Measurements from ENCODE around the gene ASPRV1.

ASPRV1 gene

GRCh38 chr2:69992310-69993047 is 31.0 kb upstream of the ASPRV1 start:
- Mint-ChIP-seq H3K27ac (no peak overlapping the region), H3K4me3 (no peak overlapping the region), H3K27me3 (ENCODE audit: low read depth, poor library complexity) (no peaks in the 10 kb centered on the region), H3K9me3 (no peaks in the 10 kb centered on the region), H3K4me1 (peaks cover 18% of the 10 kb centered on the region), H3K36me3 (ENCODE audit: low read depth) (peaks cover 24% of the 10 kb centered on the region)
- TF ChIP-seq CTCF (IDR thresholded peaks at IDR 0.05), result no peak
- DNase-seq, result no peak

GRCh38 chr2:69989441-69990105 is 28.1 kb upstream of the ASPRV1 start:
- no peaks in the 10 kb centered on the region for H3K27me3 Mint-ChIP-seq (ENCODE audit: low read depth, poor library complexity)
- peaks cover 14% of the 10 kb centered on the region for H3K36me3 Mint-ChIP-seq (ENCODE audit: low read depth)
- peaks cover 13% of the 10 kb centered on the region for H3K4me1 Mint-ChIP-seq
- H3K4me3 Mint-ChIP-seq, result no peak overlapping the region
- DNase-seq, result no peak
- H3K9me3 Mint-ChIP-seq, result peaks cover 5% of the 10 kb centered on the region
- no peak for TF ChIP-seq CTCF (IDR thresholded peaks at IDR 0.05)
- no peak overlapping the region for H3K27ac Mint-ChIP-seq

GRCh38 chr2:69989009-69989408 is 27.6 kb upstream of the ASPRV1 start:
- H3K27ac Mint-ChIP-seq, result peak overlapping the region; percentile 31
- TF ChIP-seq CTCF (IDR thresholded peaks at IDR 0.05), result no peak
- H3K4me1 Mint-ChIP-seq, result peaks cover 13% of the 10 kb centered on the region
- no peak for DNase-seq
- no peak overlapping the region for H3K4me3 Mint-ChIP-seq
- no peaks in the 10 kb centered on the region for H3K27me3 Mint-ChIP-seq (ENCODE audit: low read depth, poor library complexity)
- peaks cover 5% of the 10 kb centered on the region for H3K9me3 Mint-ChIP-seq
- H3K36me3 Mint-ChIP-seq (ENCODE audit: low read depth), result peaks cover 10% of the 10 kb centered on the region

GRCh38 chr2:69988086-69988635 is 26.7 kb upstream of the ASPRV1 start:
- TF ChIP-seq CTCF (IDR thresholded peaks at IDR 0.05), result no peak
- no peaks in the 10 kb centered on the region for H3K27me3 Mint-ChIP-seq (ENCODE audit: low read depth, poor library complexity)

GRCh38 chr2:69986691-69987090 is 25.3 kb upstream of the ASPRV1 start:
- Mint-ChIP-seq H3K27me3 (ENCODE audit: low read depth, poor library complexity) (no peaks in the 10 kb centered on the region), H3K9me3 (peaks cover 5% of the 10 kb centered on the region), H3K4me1 (peaks cover 13% of the 10 kb centered on the region), H3K4me3 (no peak overlapping the region), H3K36me3 (ENCODE audit: low read depth) (no peaks in the 10 kb centered on the region), H3K27ac (no peak overlapping the region)
- no peak for TF ChIP-seq CTCF (IDR thresholded peaks at IDR 0.05)
- DNase-seq, result no peak

More at GRCh38 chr2:69988086-69988635, 26.7 kb upstream of the ASPRV1 start:
- Mint-ChIP-seq H3K4me1 (peaks cover 13% of the 10 kb centered on the region), H3K4me3 (no peak overlapping the region), H3K36me3 (ENCODE audit: low read depth) (peaks cover 5% of the 10 kb centered on the region), H3K27ac (peak overlapping the region; percentile 46), H3K9me3 (peaks cover 5% of the 10 kb centered on the region)
- no peak for DNase-seq

Measured in nephron progenitor cell (in vitro differentiated cells).